ENCODE data around the gene ATOX1. TPM values are rescaled to one million over a fixed set of nuclear protein-coding genes. Genes with fewer than 3 reads are reported as not detected.

ATOX1 gene
- total and polyA plus RNA-seq, 2 of the 8 experiments (the other 6 are each of a cell fraction or from before 2014, with no cell fraction given), result 79.9 to 232 TPM

- TF ChIP-seq CTCF (IDR thresholded peaks at IDR 0.05; ENCODE audit: control extremely low read depth in 1 of 3, insufficient read depth in 1 of 3, low read depth in 1 of 3, low read length in 3 of 3) (peak; percentile 23 to 68 (median 27); a peak in 3 of 4 replicates), SIX5 (IDR thresholded peaks at IDR 0.05; ENCODE audit: low read depth, low read length) (no peak), GABPA (IDR thresholded peaks at IDR 0.05; ENCODE audit: borderline replicate concordance, insufficient read depth, low read length) (no peak), ASH2L (IDR thresholded peaks at IDR 0.05; ENCODE audit: low read length) (peak; percentile 41), YY1 (IDR thresholded peaks at IDR 0.05; ENCODE audit: low read depth, low read length) (peak; percentile 63; the same call in 1 of the 2 replicates), RXRA (IDR thresholded peaks at IDR 0.05; ENCODE audit: insufficient read depth, low read depth, low read length) (no peak), SP1 (IDR thresholded peaks at IDR 0.05; ENCODE audit: low read depth, low read length) (peak; percentile 99), PHF8 (conservative IDR thresholded peaks at IDR 0.05; ENCODE audit: low read depth, low read length) (peak; percentile 91), ATF2 (IDR thresholded peaks at IDR 0.05; ENCODE audit: low read length) (no peak), CEBPB (IDR thresholded peaks at IDR 0.05; ENCODE audit: low read depth, low read length) (peak; percentile 99), GTF2F1 (IDR thresholded peaks at IDR 0.05; ENCODE audit: borderline replicate concordance, low read depth, low read length) (0 out of 2 replicates have a peak, but pooled peaks have one; percentile 20), E2F6 (IDR thresholded peaks at IDR 0.05) (no peak)
Measured at GRCh38 chr5:151771259-151772028, 13.0 kb upstream of the ATOX1 start, which contains the start of gene G3BP1 (continued).

All from H1 (cell line).